HG03575 (cell line): ENCODE data around the gene LRRC31.

Experiments used
- ATAC-seq: cut with Tn5 transposase; IDR thresholded peaks from one replicate; pipeline ENCODE4 v1.9.1; 2021; ENCODE audit not compliant: unreplicated experiment, insufficient number of reproducible peaks, low FRiP score; ENCODE audit errors: extremely low read depth

The LRRC31 gene

DNA sequence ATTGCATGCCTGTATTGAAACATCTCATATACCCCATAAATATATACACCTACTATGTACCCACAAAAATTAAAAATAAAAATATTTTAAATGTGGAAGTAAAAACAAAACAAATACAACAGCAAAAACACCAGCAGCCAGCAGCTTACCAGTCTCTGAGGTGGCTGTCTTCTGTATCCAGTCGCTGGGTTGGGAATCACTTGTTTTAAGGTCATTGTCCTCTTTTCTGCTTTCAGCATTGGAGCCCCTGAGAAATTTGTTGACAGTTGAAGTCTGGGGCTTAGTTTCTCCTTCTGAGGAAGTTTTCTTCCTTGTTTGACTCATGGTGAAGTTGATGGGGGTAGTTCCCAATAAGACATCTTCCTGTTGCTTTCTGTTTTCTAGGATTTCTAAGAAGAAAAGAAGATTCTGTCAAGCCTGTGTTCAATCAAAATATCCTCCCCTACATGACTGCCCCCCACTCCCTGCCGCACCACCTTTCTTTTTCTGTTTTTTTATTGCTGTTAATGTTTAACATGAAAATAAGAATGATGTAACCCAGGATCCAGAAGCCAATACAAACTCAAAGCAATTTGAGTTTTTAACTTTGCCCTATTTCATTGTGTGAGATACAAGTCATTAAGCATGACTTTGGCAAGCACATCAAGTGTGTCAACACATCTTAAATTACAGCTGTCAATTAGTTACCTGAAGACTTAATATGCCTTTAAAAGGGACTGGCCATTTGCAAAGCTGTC lies at the start of gene LRRC31:
TSS of gene LRRC31 (minus strand) at position 452 of the 737 bp plus-strand sequence. CDS start at position 324, 128 bp downstream.
- ATAC-seq: no peak

DNA sequence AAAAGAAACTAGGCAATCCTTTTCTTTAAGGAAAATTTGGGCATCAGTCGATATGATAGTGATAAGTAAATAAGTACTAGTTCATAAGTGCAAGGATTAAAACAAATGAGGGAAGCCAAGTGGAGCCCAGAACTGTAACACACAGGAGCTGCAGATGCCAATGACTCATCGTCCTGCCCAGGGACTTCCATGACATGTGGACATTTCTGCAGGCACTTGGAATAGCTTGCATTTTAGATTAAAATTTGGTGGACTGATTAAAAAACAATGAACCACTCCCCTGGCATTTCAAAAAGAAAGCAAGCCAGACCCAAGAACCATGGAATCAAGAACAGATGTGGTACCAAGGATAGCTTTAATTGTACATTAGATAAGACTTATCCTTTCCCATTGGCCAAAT lies 44.6 kb upstream of the LRRC31 start:
- no peak for ATAC-seq

DNA sequence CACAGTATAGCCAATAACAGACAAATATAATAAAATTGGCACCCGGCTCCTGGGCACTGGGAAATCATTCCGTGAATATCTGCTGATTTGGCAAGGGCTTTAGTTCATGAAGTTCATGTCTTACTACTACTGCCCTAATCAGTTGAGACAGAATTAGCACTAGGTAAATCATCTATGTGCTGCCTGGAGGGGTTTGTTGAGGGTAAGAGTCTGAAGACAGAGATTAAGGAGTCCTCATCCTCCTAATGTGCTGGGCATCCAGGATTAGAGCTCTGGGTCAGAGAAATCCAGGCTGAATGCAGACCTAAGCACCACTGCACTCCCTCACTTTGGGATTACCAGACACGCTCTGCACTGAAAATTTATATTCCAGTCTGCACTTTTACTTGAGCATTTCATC lies 43.6 kb upstream of the LRRC31 start:
- no peak for ATAC-seq

DNA sequence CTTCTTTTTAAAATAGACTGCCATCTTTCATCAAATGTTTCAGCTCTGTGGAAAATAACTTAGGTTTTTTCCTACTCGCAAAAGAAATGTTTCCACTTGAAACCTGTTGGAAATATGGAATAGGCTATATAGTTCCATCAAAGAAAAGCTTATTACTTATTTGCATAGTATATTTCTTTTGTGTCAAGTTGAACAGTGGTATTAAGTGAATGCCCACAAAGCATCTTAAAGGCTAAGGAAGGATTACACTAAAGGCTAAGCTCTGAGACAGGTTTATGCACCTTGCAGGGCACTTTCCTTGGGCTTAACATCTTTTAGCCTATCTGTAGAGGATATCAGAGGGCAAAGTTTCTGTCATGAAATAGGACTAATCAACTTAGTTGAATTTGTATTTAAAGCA lies 41.5 kb upstream of the LRRC31 start, which contains the start of gene SAMD7:
TSS of gene SAMD7 (plus strand) at position 301 of the 400 bp plus-strand sequence. CDS start 7,927 bp downstream, outside the sequence.
- ATAC-seq: no peak

DNA sequence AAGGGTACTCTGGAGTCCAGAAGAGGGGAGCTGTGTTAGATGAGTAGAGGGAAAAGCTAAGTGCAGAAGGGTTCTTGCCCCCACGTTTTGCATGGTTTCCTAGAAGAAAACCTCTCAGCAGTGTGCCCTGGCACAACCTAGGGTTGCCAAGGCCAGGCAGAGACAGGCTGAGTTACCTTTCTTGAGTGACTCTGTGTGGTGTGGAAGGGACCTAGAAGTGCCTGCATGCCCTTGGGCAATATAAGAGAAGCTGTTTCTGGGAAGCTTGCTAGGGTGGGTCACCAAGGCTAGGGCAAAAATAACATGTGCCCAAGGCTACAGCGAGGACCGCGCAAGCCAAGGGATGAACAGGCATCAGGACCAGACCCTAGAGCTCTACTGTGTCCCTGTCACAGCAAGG lies 38.2 kb upstream of the LRRC31 start:
- no peak for ATAC-seq

DNA sequence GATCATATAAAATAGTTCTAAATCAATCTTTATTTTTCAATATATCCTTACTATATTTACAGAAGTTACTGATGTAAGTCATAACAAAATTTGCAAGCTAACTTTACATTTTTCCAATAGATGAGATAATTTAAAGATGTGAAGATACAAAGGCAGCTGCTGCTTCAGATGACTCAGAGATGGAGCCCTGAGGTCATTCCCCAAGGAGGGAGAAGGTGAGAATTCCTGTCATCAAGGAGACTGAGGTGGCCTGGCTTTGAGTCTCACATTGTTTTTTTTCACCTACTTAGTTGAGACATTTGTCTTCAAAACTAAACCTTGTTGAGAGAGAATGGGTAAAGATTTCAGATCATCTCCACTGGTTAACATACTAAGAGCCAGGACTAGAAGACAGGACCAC lies 37.7 kb upstream of the LRRC31 start:
- no peak for ATAC-seq

DNA sequence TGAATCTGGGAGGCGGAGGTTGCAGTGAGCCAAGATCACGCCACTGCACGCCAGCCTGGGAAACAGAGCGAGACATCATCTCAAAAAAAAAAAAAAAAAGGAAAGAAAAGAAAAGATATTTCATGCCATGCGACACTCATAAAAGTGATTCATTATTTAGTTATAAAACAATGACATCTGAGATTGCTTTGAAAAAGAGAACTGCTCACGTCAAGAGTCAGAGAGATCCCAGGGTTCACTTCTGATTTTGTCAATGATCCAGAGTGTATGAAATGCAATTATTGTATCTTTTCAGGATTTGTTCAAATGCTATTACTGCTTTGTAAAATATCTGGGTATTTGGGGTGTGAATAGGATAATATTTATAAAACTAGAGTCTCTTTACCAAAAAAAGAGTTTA lies 35.7 kb upstream of the LRRC31 start:
- no peak for ATAC-seq

DNA sequence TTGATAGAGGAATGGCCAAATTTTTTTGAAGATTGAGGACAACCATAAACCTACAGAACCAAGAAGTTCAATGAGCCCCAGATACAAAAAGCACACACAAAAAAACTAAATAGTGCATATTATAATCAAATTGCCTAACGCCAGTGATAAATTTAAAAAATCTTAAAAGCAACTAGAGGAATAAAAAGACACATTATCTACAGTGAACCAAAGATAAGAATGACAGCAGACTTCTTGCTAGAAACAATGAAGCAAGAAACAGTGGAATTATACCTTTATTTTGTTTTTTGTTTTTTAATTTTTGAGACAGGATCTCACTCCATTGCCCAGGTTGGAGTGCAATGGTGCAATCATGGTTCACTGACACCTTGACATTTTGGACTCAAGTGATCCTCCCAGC lies 31.7 kb upstream of the LRRC31 start:
- ATAC-seq: no peak

DNA sequence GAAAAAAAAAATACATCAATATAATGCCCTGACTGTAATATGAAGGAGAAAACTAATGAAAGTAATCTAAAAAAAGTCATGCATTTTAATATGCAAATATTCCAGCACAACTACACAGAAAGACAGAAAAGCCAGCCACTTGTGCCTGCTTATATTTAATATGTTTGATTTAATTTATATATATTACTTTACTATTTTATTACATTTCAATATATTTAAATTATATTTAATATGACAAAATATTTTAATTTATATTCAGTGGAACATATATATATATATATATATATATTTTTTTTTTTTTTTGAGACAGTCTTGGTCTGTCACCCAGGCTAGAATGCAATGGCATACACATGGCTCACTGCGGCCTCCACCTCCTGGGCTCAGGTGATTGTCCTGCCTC lies 27.5 kb upstream of the LRRC31 start:
- no peak for ATAC-seq

DNA sequence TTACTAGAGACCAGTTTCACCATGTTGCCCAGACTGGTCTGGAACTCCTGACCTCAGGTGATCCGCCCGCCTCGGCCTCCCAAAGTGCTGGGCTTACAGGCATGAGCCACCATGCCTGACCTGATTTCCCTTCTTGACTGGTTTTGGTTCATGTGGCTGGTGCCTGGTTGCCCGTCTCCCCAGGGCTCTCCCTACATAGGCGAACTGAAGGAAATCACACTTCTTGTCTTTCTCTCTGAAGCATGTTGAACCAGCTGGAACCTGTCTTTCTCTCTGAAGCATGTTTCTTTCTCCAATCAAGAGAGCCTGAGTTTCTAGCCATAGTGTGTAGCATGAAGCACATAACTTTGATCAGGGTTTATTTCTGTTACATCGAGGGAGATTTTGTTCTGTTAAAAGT lies 25.3 kb upstream of the LRRC31 start:
- no peak for ATAC-seq

DNA sequence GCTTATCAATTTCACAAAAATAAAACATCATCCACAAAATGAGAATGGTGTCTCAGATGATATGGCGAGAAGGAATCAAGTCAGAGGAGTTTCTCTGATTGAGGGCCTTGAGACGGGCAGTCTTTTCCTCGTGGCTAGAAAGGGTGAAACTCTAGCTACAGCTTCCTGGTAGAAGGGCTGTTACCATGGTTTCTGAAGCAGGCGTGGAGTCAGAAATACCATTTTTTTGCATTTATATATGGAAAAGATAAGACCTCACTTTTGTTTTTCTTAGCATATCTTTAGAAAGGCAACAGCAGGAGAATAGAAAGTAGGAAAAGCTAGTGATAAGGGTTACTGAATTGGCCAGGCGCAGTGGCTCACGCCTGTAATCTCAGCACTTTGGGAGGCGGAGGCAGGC lies 24.4 kb upstream of the LRRC31 start:
- no peak for ATAC-seq

DNA sequence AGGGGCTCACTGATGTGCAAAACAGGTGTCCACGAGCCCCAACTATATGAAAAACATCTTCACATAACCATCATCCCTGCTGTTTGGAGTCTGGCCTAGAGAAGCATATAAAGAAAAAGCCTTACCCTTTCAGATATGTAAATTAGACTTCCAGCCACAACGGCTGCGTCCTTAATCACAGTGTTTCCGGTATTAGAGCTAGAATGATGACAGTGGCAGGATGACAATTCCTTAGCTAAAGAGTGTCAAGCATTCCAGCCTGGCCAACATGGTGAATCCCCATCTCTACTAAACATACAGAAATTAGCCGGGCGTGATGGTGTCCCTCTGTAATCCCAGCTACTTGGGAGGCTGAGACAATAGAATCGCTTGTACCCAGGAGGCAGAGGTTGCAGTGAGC lies 22.2 kb upstream of the LRRC31 start:
- no peak for ATAC-seq

DNA sequence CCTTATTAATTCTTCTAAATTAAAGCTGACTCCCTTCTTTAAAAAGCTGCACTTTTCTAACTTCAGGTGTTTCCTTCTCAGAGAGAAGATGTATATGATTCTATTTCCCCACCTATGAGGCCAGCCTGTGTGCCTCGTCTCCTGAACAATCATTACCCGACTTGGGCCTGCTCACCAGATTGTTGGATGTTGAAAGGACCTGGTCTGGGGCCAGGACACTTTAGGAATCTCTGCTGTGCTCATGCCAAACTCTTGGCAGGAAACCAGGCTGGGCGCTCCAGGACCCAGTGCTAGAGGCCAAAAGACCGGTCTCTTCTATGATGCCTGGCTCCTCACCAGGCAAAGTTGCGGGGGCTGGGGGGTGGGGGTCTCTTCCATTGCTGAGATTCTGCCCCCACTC lies 16.9 kb upstream of the LRRC31 start:
- ATAC-seq: no peak

DNA sequence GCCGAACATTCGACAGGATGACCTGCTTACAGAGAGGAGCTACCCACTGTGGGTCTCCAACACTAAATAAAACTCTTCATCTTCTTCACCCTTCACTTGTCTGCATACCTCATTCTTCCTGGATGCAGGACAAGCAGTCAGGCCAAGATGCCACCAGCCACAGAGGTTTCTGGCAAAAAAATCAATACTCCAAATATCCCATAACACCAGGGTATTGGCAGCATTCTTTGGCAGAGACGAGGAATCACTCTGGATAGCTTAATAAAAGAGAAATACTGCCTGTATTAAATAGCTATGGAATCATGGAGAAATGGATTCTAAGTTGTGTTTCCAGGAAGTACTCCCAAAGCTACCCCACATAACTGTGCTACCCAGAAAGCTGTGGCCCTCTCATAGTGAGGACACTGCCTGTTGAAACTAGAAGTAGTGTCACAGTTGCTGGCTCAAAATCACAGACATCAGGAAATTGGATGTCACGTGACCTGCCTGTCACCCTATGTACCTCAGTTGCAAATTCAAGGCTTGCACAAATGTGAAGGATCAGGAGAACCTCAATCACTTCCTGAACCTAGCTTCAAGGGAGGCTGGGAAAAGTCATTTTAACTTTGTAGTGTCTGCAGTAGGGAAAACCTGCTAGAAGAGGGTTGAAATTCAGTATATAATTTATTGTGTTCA lies 11.0 kb upstream of the LRRC31 start:
- no peak for ATAC-seq

DNA sequence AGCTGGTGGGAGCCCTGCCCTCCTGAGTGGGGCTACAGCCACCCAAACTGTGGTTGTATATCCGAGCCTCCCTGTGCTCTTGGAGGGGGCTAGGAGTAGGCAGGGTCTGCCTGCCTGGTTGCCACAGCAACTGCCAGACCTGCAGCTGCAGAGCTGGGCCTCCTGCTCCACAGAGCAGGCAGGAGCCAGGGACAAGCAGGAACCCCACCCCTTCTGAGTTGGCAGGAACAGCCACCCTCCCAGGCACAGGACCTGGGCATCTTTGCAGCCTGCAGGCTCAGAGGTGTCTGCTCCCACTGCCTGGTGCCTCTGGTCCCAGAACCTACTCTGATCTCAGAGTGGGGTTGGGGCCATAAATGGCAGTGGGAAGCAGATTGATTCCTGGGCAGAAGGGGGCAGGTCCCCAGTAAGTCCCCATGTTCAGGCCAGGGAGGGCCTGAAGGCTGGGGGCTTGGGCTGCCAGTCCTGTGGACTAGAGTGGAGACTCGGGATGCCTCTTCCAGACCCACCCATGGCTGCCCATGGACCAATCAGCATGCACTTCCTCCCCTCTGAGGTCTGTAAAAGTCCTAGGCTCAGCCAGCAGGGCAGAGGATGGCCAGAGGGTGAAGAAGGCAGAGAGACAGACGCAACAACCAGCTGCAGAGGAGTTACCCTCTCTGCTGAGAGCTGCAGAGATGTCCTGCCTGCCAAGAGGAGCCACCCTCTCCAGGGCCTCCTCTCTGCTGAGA lies 10.3 kb upstream of the LRRC31 start:
- no peak for ATAC-seq

DNA sequence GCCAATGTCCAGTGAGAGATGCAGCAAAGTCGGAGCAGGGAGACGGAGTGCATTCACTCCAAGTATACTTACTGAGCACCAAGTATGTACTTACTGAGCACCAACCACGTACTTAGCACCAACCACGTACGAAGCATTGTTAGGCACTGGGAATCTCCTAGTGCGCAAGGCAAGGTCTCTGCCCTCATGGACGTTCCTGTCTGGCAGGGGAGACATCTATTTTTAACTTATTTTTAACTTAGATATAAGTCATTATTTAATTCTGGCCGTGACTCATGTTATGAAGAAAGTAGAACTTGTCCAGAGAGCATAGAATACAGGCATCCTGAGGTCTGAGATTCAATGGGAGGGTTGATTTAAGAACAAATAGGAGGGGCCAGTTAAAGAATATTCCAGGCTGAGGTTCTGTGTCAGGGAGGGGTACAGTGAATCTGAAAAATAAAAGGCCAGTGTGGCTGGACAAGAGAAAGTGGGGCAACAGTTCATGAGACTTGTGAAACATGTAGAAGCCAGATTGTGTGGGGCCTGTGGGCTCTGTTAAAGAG lies 9.3 kb upstream of the LRRC31 start:
- no peak for ATAC-seq

DNA sequence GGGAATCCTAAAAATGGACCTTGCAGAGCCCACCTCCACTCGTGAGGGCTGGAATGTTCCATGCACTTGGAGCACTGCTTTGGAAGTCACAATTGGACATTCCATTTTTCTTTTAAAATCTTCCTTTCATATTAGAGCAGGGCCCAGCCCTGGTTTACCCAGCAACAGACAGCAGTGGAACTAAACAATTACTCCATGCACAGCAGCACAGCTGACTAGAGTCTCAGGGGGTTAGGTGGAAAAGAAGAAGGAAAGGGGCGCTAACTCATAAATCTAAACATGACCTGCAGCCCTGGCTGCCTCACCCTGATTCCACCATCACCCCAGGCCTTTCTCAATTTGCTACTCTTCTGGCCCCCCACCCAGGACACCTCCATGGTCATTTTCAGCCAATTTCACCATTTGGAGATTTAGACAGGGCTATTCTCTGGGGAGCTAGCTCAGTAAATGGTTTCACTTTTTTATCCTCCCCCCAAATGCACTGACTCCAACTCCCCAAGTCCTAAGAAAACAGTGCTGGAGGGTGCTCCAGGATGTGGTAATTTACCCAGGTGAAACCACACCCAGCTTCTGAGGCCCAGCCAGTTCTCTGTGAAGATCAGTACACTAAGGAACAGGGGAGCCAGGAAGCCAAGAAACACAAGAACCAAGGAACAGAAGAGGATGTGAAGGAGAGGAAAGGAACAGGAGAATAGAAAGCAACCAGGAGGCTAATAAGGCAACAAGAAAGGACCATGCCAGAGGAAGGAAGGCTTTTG lies 1.6 kb upstream of the LRRC31 start:
- ATAC-seq: no peak

DNA sequence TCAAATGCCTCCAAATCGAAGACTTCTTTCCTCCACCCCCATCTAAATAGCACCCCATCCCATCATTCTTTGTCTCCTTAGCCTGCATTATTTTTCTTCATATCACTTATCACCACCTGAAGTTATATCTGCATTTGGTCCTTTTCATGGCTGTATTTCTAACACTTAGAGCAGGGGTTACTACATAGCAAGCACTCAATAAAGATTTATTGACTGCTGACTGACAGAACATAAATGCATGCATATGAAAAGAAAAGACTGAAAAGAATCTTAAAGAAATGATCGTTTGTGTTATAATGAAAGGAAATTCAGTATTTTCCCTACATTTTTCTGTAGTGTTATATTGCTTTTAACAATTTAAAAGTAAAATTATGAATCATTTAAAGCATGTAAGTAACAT lies 1.4 kb downstream of the LRRC31 start:
- no peak for ATAC-seq

DNA sequence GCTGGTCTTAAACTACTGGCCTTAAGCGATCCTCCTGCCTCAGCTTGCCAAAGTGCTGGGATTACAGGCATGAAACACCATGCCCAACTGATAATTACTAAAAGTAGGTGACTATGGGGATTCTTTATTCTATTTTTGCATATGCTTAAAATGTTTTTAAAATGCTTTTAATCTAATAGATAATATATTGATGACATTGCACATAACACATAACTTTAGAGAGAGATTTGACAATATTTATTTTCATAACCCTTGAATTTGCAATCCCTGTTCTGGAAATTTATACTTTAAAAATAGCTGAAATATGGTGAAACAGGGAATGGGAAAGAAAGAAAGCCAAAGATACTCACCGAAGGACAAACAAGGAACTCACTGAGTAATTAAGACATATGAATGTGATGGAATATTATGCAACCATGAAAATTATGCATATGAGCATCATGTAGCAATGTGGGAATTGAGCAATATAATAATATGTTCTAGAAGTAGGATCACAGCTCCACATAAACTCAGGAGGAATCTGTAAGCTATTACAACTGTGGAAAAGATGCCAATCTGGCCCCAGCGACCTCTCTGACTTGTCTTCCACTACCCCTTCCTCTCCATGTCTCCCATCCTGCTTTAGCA lies 2.0 kb downstream of the LRRC31 start:
- no peak for ATAC-seq
